Kidney (tissue), 14 donors: ENCODE data around the gene LTO1. TPM values are rescaled to one million over a fixed set of nuclear protein-coding genes. Genes with fewer than 3 reads are reported as not detected.

Experiments used
- DNase-seq, 5 donors: peaks; one replicate each; pipeline ENCODE4 v3.0.0-alpha.2; 2013 to 2020
- FAIRE-seq: peaks from 2 replicates; lab custom pipeline; 2012; peaks lifted over from hg19 to GRCh38; lab: Jason Lieb, UNC
- H3K27ac ChIP-seq, 2 donors: one replicate each; pipeline ENCODE4 v1.7.0; 2013; ENCODE audit warnings: low read depth in 2 of 2, low read length in 2 of 2, inconsistent platforms in 1 of 2
- H3K27me3 ChIP-seq: one replicate; pipeline ENCODE4 v1.7.1; 2013; ENCODE audit warnings: low read length, inconsistent platforms; ENCODE audit not compliant: control insufficient read depth, insufficient read depth
- H3K36me3 ChIP-seq, 3 donors: one replicate each; pipeline versions ENCODE4 v1.7.0 to v1.7.1; 2013; ENCODE audit warnings: low read length in 3 of 3, control low read depth in 1 of 3, inconsistent platforms in 1 of 3; ENCODE audit not compliant: insufficient read depth in 3 of 3, control insufficient read depth in 2 of 3
- H3K4me1 ChIP-seq, 3 donors: one replicate each; pipeline versions ENCODE4 v1.7.0 to v1.7.1; 2013; ENCODE audit warnings: low read length in 3 of 3, inconsistent platforms in 1 of 3, low read depth in 1 of 3; ENCODE audit not compliant: control insufficient read depth in 2 of 3, insufficient read depth in 2 of 3
- H3K4me3 ChIP-seq, 3 donors: one replicate each; pipeline versions ENCODE4 v1.7.0 to v1.8.1; 2013; ENCODE audit warnings: low read length in 3 of 3, control low read depth in 1 of 3, inconsistent platforms in 1 of 3
- H3K9ac ChIP-seq, 3 donors: one replicate each; pipeline versions ENCODE4 v1.7.0 to v1.7.1; 2013; ENCODE audit warnings: low read length in 3 of 3, control low read depth in 1 of 3, inconsistent platforms in 1 of 3
- H3K9me3 ChIP-seq, 3 donors: one replicate each; pipeline versions ENCODE4 v1.7.0 to v1.7.1; 2013; ENCODE audit warnings: low read length in 3 of 3, control low read depth in 1 of 3, inconsistent platforms in 1 of 3; ENCODE audit not compliant: control insufficient read depth in 2 of 3, insufficient read depth in 1 of 3
- CTCF ChIP-seq: IDR thresholded peaks from 3 replicates; pipeline ENCODE4 v1.5.1; 2012; ENCODE audit warnings: mild to moderate bottlenecking, moderate library complexity, borderline replicate concordance; ENCODE audit not compliant: insufficient read depth; ENCODE audit errors: extremely low read depth
- intact Hi-C: fragments of 100-400 bp; cut with DNase I; formaldehyde crosslinking; loops from one replicate; pipeline ENCODE4 v1.11.1; 2022
- polyA plus RNA-seq: library from polyadenylated mRNA; stranded (reverse); fragments of 350-450 nt; fragmentation: Illumina TruSeq; extraction: RNeasy Lipid Tissue Mini Kit (QIAGEN cat#74804); gene quantifications from one replicate; pipeline ENCODE4 v1.2.3, GENCODE V29; 2014; ENCODE audit warnings: low read depth, low replicate concordance; ENCODE audit not compliant: insufficient read depth
- total RNA-seq: library from RNA; stranded (reverse); fragmentation: NEBNext Ultra II Directional; extraction: Animal tissue kit (Norgen Biotek cat#: 25700); gene quantifications from one replicate; pipeline ENCODE4 v1.2.1, GENCODE V29; 2021
- donor health status: control.
- donor health status: control.
- donor health status: control.
- donor health status: control.
- donor health status: control.
- donor health status: DM: yes; HTN: yes; CAD: no.
- donor health status: Normal renal cell carcinoma (clear cell type).

LTO1 gene
- total and polyA plus RNA-seq, 2 donors from 2014 or later = 14.6 to 21.9 TPM

DNA sequence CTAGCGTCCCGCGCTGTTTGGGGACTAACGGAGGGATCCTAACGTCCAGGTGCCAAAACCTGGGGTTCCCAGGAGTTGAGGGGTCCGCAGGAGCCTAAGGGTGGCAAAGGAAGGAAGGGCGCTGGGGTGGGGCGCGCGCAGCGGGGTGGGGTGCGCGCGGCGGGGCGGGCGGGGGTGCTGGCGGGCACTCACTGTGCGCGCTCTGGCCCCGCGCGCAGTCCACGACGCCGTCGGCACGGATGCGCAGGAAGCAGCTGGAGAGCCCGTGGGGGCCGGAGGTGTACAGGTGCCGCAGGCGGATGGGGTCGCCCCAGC lies 28.3 kb upstream of the LTO1 start:
- FAIRE-seq = no peak
- intact Hi-C loops = no loop called here

GRCh38 chr11:69702769-69703452 lies 27.8 kb upstream of the LTO1 start:
- DNase-seq = no peak
- no peak for FAIRE-seq
- no peak overlapping the region for H3K4me3 ChIP-seq
- H3K9me3 ChIP-seq = no peaks in the 10 kb centered on the region
- no peak for TF ChIP-seq CTCF
- peaks cover 0 to 3% (median 0%) of the 10 kb centered on the region in 3 donors for H3K4me1 ChIP-seq
- H3K27ac ChIP-seq = no peak overlapping the region
- H3K27me3 ChIP-seq = peaks cover 8% of the 10 kb centered on the region
- H3K36me3 ChIP-seq = no peaks in the 10 kb centered on the region
- H3K9ac ChIP-seq = no peak overlapping the region
- intact Hi-C loops = no loop called here

More for the DNA sequence above, 28.3 kb upstream of the LTO1 start:
- no peak overlapping the region for H3K4me3 ChIP-seq
- H3K4me1 ChIP-seq = peaks cover 0 to 3% (median 0%) of the 10 kb centered on the region in 3 donors
- H3K9me3 ChIP-seq = no peaks in the 10 kb centered on the region
- no peak for DNase-seq
- no peak for TF ChIP-seq CTCF
- H3K9ac ChIP-seq = no peak overlapping the region
- no peaks in the 10 kb centered on the region for H3K36me3 ChIP-seq
- H3K27me3 ChIP-seq = peaks cover 8% of the 10 kb centered on the region
- no peak overlapping the region for H3K27ac ChIP-seq

GRCh38 chr11:69702239-69702691 lies 27.1 kb upstream of the LTO1 start:
- no peak overlapping the region for H3K4me3 ChIP-seq
- no peaks in the 10 kb centered on the region for H3K9me3 ChIP-seq
- intact Hi-C loops = no loop called here
- DNase-seq (no peak), FAIRE-seq (no peak)
- H3K36me3 ChIP-seq = no peaks in the 10 kb centered on the region
- no peak overlapping the region for H3K27ac ChIP-seq
- TF ChIP-seq CTCF = no peak
- no peak overlapping the region for H3K9ac ChIP-seq
- peaks cover 8% of the 10 kb centered on the region for H3K27me3 ChIP-seq
- peaks cover 0 to 3% (median 0%) of the 10 kb centered on the region in 3 donors for H3K4me1 ChIP-seq
